MM.1S (cell line): ENCODE data around the gene HPSE2.

ENCODE experiments used
- CTCF ChIP-seq: fragments of 300-600 bp; sonication (generic); IDR thresholded peaks from 2 replicates; pipeline ENCODE4 v1.5.1; 2016; ENCODE audit warnings: antibody characterized with exemption, low read length, mixed read lengths
- EZH2 ChIP-seq: fragments of 300-600 bp; sonication (generic); optimal IDR thresholded peaks from 2 replicates; pipeline ENCODE3; 2017; ENCODE audit warnings: low read depth, mild to moderate bottlenecking, antibody characterized with exemption, low read length, mixed read lengths

GRCh38 chr10:98673171-98673782, 562.4 kb downstream of the HPSE2 start:
- no peak for TF ChIP-seq CTCF
- no peak for TF ChIP-seq EZH2
